AG04449 (cell line): Measurements from ENCODE around the gene COX6B1.
A peak's percentile ranks its signal among the peaks of the same experiment; 100 is the strongest.

Source experiments
- CTCF ChIA-PET: fragments of 350-600 bp; formaldehyde crosslinking; extraction: SDS; loops from one replicate; lab custom pipeline; 2021; ENCODE audit warnings: antibody characterized with exemption; lab: Yijun Ruan, JAX
- POLR2A ChIA-PET: fragments of 400-600, 350-600 bp; formaldehyde crosslinking; extraction: SDS; loops from one replicate; lab custom pipeline; 2020; ENCODE audit warnings: antibody characterized with exemption, inconsistent platforms; lab: Yijun Ruan, JAX
- DNase-seq: peaks from one replicate; pipeline ENCODE4 v3.0.0-alpha.2; 2010; ENCODE audit warnings: low read depth, low spot score
- H3K4me3 ChIP-seq: 2 replicates; pipeline ENCODE4 v1.5.1; 2011; ENCODE audit warnings: low read depth, mild to moderate bottlenecking, control low read depth, low read length
- TF ChIP-seq, protein P1 (sequence below): IDR thresholded peaks from one replicate; pipeline ENCODE4 v1.5.1; 2011; ENCODE audit warnings: mild to moderate bottlenecking, moderate library complexity, low read length, control low read depth, inconsistent platforms; ENCODE audit not compliant: insufficient read depth; ENCODE audit errors: missing control alignments

COX6B1 gene

GRCh38 chr19:35693835-35694599 is 45.9 kb downstream of the COX6B1 start:
- TF ChIP-seq, protein P1, sequence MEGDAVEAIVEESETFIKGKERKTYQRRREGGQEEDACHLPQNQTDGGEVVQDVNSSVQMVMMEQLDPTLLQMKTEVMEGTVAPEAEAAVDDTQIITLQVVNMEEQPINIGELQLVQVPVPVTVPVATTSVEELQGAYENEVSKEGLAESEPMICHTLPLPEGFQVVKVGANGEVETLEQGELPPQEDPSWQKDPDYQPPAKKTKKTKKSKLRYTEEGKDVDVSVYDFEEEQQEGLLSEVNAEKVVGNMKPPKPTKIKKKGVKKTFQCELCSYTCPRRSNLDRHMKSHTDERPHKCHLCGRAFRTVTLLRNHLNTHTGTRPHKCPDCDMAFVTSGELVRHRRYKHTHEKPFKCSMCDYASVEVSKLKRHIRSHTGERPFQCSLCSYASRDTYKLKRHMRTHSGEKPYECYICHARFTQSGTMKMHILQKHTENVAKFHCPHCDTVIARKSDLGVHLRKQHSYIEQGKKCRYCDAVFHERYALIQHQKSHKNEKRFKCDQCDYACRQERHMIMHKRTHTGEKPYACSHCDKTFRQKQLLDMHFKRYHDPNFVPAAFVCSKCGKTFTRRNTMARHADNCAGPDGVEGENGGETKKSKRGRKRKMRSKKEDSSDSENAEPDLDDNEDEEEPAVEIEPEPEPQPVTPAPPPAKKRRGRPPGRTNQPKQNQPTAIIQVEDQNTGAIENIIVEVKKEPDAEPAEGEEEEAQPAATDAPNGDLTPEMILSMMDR = peak; percentile 96
- ChIA-PET CTCF (interaction anchor here (0.6 to 2.7 kb wide), 20 partner anchors 8 to 341 kb away, joined by 3 to 28 read pairs (median 4); partner anchors contain the start of genes COX6B1, PSENEN and U2AF1L4), POLR2A (no interaction called here)
- DNase-seq = no peak
- H3K4me3 ChIP-seq = no peak overlapping the region

- ChIA-PET CTCF (interaction anchor here (0.6 to 2.7 kb wide), 6 partner anchors 10 to 124 kb away, joined by 3 to 19 read pairs (median 6); no protein-coding TSS in a partner anchor), POLR2A (no interaction called here)
- TF ChIP-seq, protein P1 = no peak
These were observed 47.8 kb downstream of the COX6B1 start for GRCh38 chr19:35695895-35696422.

DNA sequence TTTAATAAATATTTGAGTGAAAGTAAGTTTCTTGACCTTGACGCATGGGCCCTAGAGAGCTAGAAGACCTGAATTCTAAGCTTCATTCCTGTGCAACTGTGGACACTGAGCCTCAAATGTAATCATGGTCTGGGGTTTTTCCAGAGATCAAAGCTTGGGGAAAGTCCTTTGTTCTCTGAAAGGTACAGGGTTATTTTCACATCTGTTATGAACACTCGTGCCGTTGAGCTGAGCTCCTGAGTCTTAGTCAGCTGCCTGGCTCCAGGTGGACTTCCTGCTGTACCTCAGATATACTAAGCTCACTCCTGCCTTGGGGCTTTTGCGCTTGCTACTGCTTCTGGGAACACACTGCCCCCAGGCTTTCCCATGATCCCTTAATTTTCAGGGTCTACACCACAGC is 48.7 kb downstream of the COX6B1 start:
- ChIA-PET POLR2A (no interaction called here), CTCF (interaction anchor here (0.6 to 2.7 kb wide), 8 partner anchors 10 to 123 kb away, joined by 3 to 19 read pairs (median 4); no protein-coding TSS in a partner anchor)
- H3K4me3 ChIP-seq = no peak overlapping the region
- TF ChIP-seq, protein P1 = no peak
- no peak for DNase-seq

More at GRCh38 chr19:35695895-35696422, 47.8 kb downstream of the COX6B1 start:
- no peak for DNase-seq
- H3K4me3 ChIP-seq = no peak overlapping the region

DNA sequence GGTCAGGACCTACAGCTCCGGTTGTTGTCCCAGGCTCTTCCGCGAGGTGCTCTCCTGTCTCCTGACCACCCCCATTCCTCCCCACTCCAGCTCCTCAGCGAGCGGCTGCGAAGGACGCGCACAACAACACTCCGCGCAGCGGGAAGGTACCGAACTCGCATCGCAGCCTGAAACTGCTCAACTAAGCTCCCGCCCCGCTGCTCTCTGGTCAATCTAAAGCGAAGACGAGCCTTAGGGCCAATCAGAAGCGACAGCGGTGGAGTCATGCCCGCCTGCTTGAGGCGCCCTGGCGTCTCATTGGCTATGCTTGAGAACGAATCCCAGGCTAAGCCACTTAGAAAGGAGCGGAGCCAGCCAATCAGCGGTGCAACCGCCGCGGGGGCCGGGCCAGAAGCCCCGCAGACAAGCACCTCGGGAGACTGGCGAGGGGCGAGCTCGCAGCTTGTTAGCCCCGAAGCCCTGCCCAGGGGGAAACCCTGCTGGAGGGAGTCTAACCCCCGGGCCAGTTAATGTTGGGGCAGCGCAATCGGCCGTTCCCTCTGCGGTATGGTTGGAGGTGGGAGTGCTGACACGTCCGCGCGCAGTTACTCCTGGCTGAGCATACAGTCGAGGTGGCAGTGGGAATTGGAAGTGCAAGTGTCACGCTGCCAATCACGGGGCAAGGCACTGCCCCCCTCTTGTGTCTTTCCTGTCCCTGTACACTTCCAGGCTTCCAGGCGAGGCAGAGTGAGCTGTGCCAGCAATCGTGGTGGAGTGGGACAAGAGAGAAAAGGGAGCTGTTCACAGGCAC is 54.3 kb downstream of the COX6B1 start:
- ChIA-PET POLR2A (interaction anchor here (0.6 to 1.5 kb wide), 6 partner anchors 8 to 112 kb away, joined by 3 to 4 read pairs (median 3); partner anchors contain the start of genes COX6B1 and IGFLR1), CTCF (interaction anchor here (0.6 to 3.3 kb wide), 8 partner anchors 8 to 230 kb away, joined by 3 to 28 read pairs (median 4); no protein-coding TSS in a partner anchor)
- DNase-seq = peak; percentile 88
- peak overlapping the region; percentile 69 for H3K4me3 ChIP-seq
- TF ChIP-seq, protein P1 = no peak

GRCh38 chr19:35703343-35703742 is 55.2 kb downstream of the COX6B1 start:
- no peak overlapping the region for H3K4me3 ChIP-seq
- CTCF ChIA-PET = interaction anchor here (1.4 to 3.3 kb wide), 4 partner anchors 9 to 13 kb away, joined by 4 to 28 read pairs (median 8); no protein-coding TSS in a partner anchor
- TF ChIP-seq, protein P1 = no peak
- POLR2A ChIA-PET = interaction anchor here (0.6 to 1.5 kb wide), 2 partner anchors 7 to 9 kb away, joined by 3 to 4 read pairs; no protein-coding TSS in a partner anchor
- DNase-seq = no peak
